ENCODE results near the gene PHF2. TPM values are rescaled to one million over a fixed set of nuclear protein-coding genes. Genes with fewer than 3 reads are reported as not detected.

The PHF2 gene
- total RNA-seq, 6 experiments from 2014 or later: 15.4 to 17.5 (median 16.6) TPM

DNA sequence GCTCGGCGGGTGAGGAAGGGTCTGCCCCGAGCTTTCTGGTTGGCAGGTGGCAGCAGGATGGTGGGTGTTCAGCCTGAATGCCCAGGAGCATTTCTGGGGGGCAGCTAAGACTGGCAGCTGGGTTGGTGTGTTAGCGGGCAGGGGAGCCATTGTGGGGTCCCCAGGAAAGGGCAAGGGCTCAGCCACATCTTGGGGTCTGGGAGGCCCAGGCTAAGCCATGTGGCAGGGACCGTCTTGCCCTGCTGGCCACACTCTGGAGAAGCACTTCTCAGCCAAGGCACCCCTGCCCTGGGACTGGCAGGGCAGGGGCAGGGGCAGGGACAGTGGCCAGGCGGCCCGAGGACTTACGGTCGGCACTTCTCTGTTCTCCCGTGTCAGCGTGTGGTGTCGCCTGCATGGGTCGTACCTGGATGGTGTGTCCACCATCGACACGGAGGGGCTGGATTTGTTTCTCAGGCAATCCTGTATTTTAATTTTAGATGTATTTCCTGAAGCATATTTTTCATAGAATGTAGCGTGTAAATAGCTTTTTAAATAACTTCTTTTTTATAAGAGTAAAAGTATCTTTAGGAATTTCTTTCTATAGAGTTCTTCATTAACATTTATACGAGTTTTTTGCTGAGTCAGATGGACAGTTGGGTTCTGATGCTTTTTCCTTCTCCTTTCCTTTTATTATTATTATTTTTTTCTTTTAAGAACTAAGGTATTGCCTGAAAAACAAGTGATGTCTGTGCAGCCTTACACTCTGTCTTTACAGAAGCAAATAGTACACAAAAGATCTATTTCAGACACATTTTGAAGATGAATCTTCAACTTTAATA is 102.0 kb downstream of the PHF2 start:
- Mint-ChIP-seq H3K27ac (no peak overlapping the region), H3K4me1 (ENCODE audit: low read depth) (no peaks in the 10 kb centered on the region), H3K9me3 (no peaks in the 10 kb centered on the region), H3K36me3 (ENCODE audit: low read depth) (no peaks in the 10 kb centered on the region), H3K27me3 (ENCODE audit: insufficient read depth) (no peaks in the 10 kb centered on the region), H3K4me3 (no peak overlapping the region)
- TF ChIP-seq, protein P1, sequence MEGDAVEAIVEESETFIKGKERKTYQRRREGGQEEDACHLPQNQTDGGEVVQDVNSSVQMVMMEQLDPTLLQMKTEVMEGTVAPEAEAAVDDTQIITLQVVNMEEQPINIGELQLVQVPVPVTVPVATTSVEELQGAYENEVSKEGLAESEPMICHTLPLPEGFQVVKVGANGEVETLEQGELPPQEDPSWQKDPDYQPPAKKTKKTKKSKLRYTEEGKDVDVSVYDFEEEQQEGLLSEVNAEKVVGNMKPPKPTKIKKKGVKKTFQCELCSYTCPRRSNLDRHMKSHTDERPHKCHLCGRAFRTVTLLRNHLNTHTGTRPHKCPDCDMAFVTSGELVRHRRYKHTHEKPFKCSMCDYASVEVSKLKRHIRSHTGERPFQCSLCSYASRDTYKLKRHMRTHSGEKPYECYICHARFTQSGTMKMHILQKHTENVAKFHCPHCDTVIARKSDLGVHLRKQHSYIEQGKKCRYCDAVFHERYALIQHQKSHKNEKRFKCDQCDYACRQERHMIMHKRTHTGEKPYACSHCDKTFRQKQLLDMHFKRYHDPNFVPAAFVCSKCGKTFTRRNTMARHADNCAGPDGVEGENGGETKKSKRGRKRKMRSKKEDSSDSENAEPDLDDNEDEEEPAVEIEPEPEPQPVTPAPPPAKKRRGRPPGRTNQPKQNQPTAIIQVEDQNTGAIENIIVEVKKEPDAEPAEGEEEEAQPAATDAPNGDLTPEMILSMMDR (IDR thresholded peaks at IDR 0.05): no peak
- DNase-seq: no peak

DNA sequence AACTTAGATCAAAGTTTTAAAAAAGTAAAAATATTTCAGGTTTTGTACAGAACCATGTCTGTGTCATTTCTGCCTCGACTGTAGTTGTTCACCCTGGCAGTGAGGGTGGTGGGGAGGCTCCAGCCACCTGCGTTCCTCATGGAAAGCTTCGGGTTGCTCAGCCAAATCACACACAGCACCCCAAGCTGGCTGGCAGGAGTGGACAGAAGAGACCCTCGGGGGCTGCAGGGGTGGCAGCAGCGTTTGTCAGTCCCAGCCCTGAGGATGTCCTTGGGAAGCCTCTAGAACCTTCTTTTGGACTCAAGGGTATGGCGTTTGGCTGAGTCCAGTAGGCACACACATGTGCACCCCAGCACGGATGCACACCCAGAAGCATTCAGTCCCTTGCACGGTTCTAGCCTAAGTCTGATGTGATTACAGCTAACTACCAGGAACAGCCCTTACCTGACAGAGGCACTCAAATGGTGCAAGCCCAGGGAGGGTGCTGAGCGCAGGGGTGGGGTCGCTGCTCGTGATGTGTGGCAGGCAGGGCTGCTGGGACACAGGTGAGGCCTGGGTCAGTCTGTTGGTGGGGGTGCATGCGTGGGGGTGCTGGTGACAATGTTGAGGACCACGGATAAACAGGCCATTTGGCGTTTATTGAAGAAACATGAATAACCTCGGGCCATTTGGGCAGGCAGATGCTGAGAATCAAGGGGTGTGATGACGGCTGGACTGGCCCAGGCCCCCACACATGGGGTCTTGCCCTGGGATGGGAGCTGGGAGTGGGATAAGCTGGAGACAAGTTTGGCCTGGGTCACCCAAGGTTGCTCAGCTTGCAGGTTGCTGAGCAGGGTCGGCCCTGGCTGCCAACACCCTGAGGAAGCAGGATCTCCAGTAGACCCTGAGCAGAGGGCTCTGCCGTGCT is 103.4 kb downstream of the PHF2 start:
- Mint-ChIP-seq H3K36me3 (ENCODE audit: low read depth) (no peaks in the 10 kb centered on the region), H3K4me1 (ENCODE audit: low read depth) (no peaks in the 10 kb centered on the region), H3K27me3 (ENCODE audit: insufficient read depth) (peaks cover 4% of the 10 kb centered on the region; the same call in 1 of the 2 replicates), H3K27ac (no peak overlapping the region), H3K4me3 (no peak overlapping the region), H3K9me3 (no peaks in the 10 kb centered on the region)
- TF ChIP-seq, protein P1 (IDR thresholded peaks at IDR 0.05): no peak
- DNase-seq: no peak

DNA sequence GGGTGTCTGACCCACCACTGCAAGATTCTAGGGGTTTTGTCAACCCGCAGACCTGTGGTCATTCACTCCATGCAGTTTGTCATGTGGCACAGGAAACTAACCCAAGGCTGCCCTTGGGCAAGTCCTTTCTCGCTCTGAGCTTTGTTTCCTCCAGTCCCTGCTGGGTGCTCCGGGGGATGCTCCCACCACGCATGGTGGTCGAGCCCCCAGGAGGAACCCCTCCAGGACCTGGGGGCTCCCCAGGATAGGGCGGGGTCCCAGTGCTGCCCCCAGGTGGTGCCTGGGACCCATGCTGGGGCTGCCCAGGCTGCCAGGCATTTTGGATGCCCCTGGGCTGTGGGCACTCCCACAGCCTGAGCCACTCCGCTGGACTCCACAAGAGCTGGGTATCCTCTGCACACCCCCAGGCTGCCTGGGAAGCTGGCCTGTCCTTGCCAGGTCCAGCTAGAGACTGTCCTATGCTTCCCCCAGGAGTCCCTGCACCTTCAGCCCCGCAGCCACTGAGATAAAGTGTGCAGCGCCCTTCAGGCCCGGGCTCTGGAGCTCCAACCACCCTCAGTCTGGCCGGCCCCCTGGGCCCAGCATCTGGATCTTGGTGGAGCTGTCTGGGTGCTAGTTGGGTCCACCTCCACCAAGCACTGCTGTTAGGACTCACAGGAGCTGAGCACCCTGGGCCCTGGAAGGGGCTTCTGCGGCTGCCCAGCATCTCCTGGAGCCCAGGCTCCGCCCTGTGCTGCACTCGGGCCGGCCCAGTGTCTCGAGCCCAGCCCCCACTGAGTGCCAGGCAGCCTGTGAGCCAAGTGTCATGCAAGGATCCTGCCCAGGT is 104.3 kb downstream of the PHF2 start:
- H3K27me3 Mint-ChIP-seq (ENCODE audit: insufficient read depth): peaks cover 4% of the 10 kb centered on the region
- TF ChIP-seq, protein P1 (IDR thresholded peaks at IDR 0.05): peak; percentile 56; the same call in 1 of the 2 replicates
- no peaks in the 10 kb centered on the region for H3K9me3 Mint-ChIP-seq
- H3K36me3 Mint-ChIP-seq (ENCODE audit: low read depth): no peaks in the 10 kb centered on the region
- 0 out of 2 replicates have a peak, but pooled peaks cover 7% of the 10 kb centered on the region for H3K4me1 Mint-ChIP-seq (ENCODE audit: low read depth)
- H3K27ac Mint-ChIP-seq: no peak overlapping the region
- no peak overlapping the region for H3K4me3 Mint-ChIP-seq
- DNase-seq: no peak

DNA sequence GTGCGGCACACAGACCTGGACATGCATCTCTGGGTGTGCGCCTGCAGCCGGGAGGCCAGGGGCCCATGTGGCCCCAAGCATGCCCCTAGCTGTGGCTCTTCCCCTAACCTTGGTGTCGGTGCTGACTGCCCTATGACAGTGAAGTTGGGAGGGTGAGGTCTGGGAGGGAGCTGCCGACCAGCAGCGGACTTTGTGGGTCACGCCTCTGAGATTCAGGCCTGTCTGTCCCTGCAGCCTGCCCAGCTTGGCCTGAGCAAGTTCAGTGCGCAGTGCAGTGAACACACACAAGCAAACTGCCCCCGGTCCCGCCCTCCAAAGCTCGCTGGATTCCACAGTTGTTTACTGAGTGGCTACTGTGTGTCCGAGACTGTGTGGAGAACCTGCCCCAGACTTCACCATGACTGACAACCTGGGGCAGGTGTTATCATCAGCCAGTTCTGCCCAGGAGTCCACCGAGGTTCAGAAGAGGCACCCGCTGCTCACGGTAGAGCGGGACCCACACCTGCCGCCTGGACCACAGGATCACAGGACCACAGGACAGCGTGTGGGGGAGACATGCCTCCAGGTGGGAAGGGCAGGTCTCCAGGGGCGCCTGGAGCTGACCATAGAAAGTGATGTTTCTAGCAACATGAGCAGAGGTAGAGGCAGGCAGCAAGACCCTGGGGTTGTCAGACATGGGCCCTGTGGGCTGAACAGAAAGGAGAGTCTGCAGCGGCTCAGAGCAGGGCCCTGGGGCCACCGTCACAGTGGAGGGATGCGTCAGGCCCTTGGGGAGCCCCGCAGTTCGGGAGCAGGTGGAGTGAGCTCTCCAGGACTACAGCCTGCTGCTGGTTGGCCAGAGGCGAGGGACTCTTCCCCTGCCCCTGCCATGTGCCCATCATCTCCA is 105.1 kb downstream of the PHF2 start:
- H3K4me1 Mint-ChIP-seq (ENCODE audit: low read depth): 0 out of 2 replicates have a peak, but pooled peaks cover 7% of the 10 kb centered on the region
- H3K27ac Mint-ChIP-seq: no peak overlapping the region
- no peaks in the 10 kb centered on the region for H3K9me3 Mint-ChIP-seq

More for the DNA sequence above, 105.1 kb downstream of the PHF2 start:
- H3K36me3 Mint-ChIP-seq (ENCODE audit: low read depth): no peaks in the 10 kb centered on the region
- H3K27me3 Mint-ChIP-seq (ENCODE audit: insufficient read depth): peaks cover 7% of the 10 kb centered on the region
- TF ChIP-seq, protein P1 (IDR thresholded peaks at IDR 0.05): no peak
- no peak for DNase-seq
- H3K4me3 Mint-ChIP-seq: no peak overlapping the region

Measured in HFFc6 (cell line).